A549 (cell line): ENCODE measurements around the gene DLG2. TPM values are rescaled to one million over a fixed set of nuclear protein-coding genes. Genes with fewer than 3 reads are reported as not detected.
"Not testable (repeated sequence)": the region's sequence is repeated elsewhere in the genome, so short reads cannot be mapped to it uniquely, and the experiment has no call there.

Experiments
- ATAC-seq, 2 experiments: fragments of 200-7000 bp in 1 of 2; fragments of >200 bp in 1 of 2; cut with Nextera tagmentation in 1 of 2; cut with Tn5 transposase in 1 of 2; 3 replicates each; pipeline versions ENCODE4 v1.8.0 to v1.9.1; 2018 to 2020; ENCODE audit warnings: mild to moderate bottlenecking in 1 of 2, moderate library complexity in 1 of 2
- CTCF ChIA-PET: fragments of 300-600 bp; sonication (Branson Sonifier 250); formaldehyde crosslinking; extraction: SDS; loops from one replicate; lab custom pipeline; 2021; ENCODE audit warnings: antibody characterized with exemption, inconsistent platforms; lab: Yijun Ruan, JAX
- POLR2A ChIA-PET: fragments of 350-600 bp; formaldehyde crosslinking; extraction: SDS; loops from one replicate; lab custom pipeline; 2021; ENCODE audit warnings: antibody characterized with exemption, inconsistent platforms; lab: Yijun Ruan, JAX
- DNase-seq, 2 experiments: peaks; one replicate each; pipeline versions ENCODE4 v3.0.0 to v3.0.0-alpha.2; 2011 to 2016; ENCODE audit warnings: low read depth in 1 of 2, low spot score in 1 of 2
- FAIRE-seq: peaks from 2 replicates; lab custom pipeline; 2011; peaks lifted over from hg19 to GRCh38; lab: Jason Lieb, UNC
- H3K27ac ChIP-seq, 2 experiments: fragments of >200 bp; sonication (Bioruptor Twin); formaldehyde crosslinking; 3 replicates each; pipeline ENCODE4 v1.5.1; 2016 to 2017
- H3K4me1 ChIP-seq: fragments of >200 bp; sonication (Bioruptor Twin); formaldehyde crosslinking; 3 replicates; pipeline ENCODE4 v1.6.1; 2016
- H3K4me2 ChIP-seq: fragments of >200 bp; sonication (Bioruptor Twin); formaldehyde crosslinking; 3 replicates; pipeline ENCODE4 v1.6.1; 2016
- H3K4me3 ChIP-seq: fragments of >200 bp; sonication (Bioruptor Twin); formaldehyde crosslinking; 3 replicates; pipeline ENCODE4 v1.5.1; 2016
- H3K9me3 ChIP-seq: fragments of >200 bp; sonication (Bioruptor Twin); formaldehyde crosslinking; 3 replicates; pipeline ENCODE4 v1.6.1; 2016
- BHLHE40 ChIP-seq: IDR thresholded peaks from 2 replicates; pipeline ENCODE4 v1.6.1; 2012; ENCODE audit warnings: low read depth, low read length, inconsistent platforms
- CHD4 ChIP-seq: fragments of 200-600 bp; sonication (generic); IDR thresholded peaks from 2 replicates; pipeline ENCODE4 v1.6.1; 2016; ENCODE audit warnings: antibody characterized with exemption, mild to moderate bottlenecking, borderline replicate concordance
- EHMT2 ChIP-seq: fragments of 200-600 bp; sonication (generic); IDR thresholded peaks from 2 replicates; pipeline ENCODE4 v1.6.1; 2016; ENCODE audit warnings: antibody characterized with exemption, low read depth, mild to moderate bottlenecking, moderate library complexity
- ESRRA ChIP-seq: fragments of 150-350 bp; IDR thresholded peaks from 2 replicates; pipeline ENCODE4 v1.6.1; 2014; ENCODE audit warnings: mild to moderate bottlenecking, low read length, borderline replicate concordance
- HDAC2 ChIP-seq: fragments of 200-600 bp; sonication (generic); IDR thresholded peaks from 2 replicates; pipeline ENCODE4 v1.6.1; 2016
- HEYL ChIP-seq: fragments of 250-450 bp; sonication (Bioruptor Pico); IDR thresholded peaks from 2 replicates; pipeline ENCODE4 v1.8.0; 2021; ENCODE audit warnings: mild to moderate bottlenecking, moderate library complexity
- HMGXB4 ChIP-seq: fragments of 250-450 bp; sonication (Bioruptor Pico); IDR thresholded peaks from 2 replicates; pipeline ENCODE4 v1.5.0; 2021; ENCODE audit warnings: mild to moderate bottlenecking, moderate library complexity, borderline replicate concordance
- HOXA7 ChIP-seq: fragments of 250-450 bp; sonication (Bioruptor Pico); IDR thresholded peaks from 2 replicates; pipeline ENCODE4 v1.5.0; 2020; ENCODE audit warnings: mild to moderate bottlenecking, moderate library complexity
- HOXB5 ChIP-seq: fragments of 250-450 bp; sonication (Bioruptor Pico); IDR thresholded peaks from 2 replicates; pipeline ENCODE4 v1.5.0; 2020; ENCODE audit warnings: mild to moderate bottlenecking, moderate library complexity
- JUNB ChIP-seq: fragments of >200 bp; sonication (Bioruptor Twin); formaldehyde crosslinking; IDR thresholded peaks from 2 replicates; pipeline ENCODE4 v1.6.1; 2016
- KDM1A ChIP-seq: fragments of 200-600 bp; sonication (generic); IDR thresholded peaks from 2 replicates; pipeline ENCODE4 v1.6.1; 2016; ENCODE audit warnings: low read depth, mild to moderate bottlenecking
- MAFK ChIP-seq: fragments of 450-650 bp; IDR thresholded peaks from 2 replicates; pipeline ENCODE4 v1.6.1; 2014; ENCODE audit not compliant: partially characterized antibody
- NR3C1 ChIP-seq: fragments of >200 bp; sonication (Bioruptor Twin); formaldehyde crosslinking; IDR thresholded peaks from 3 replicates; pipeline ENCODE4 v1.6.1; 2017
- POLR2A ChIP-seq: IDR thresholded peaks from 2 replicates; pipeline ENCODE4 v1.6.1; 2012; ENCODE audit warnings: mild to moderate bottlenecking, low read length
- TFCP2L1 ChIP-seq: fragments of 250-450 bp; sonication (Bioruptor Pico); IDR thresholded peaks from 2 replicates; pipeline ENCODE4 v1.5.0; 2021; ENCODE audit warnings: mild to moderate bottlenecking
- USF2 ChIP-seq: fragments of 450-650 bp; IDR thresholded peaks from 2 replicates; pipeline ENCODE4 v1.6.1; 2014; ENCODE audit warnings: antibody characterized with exemption
- ZFP36 ChIP-seq: fragments of 450-650 bp; IDR thresholded peaks from 2 replicates; pipeline ENCODE4 v1.6.1; 2014; ENCODE audit warnings: borderline replicate concordance; ENCODE audit not compliant: partially characterized antibody
- WGBS: methylation state at CpG from one replicate; pipeline ENCODE4 v1.1.6; 2017; ENCODE audit errors: missing lambda C conversion rate; 5-methylcytosine and 5-hydroxymethylcytosine counted together
- polyA plus RNA-seq, 4 experiments: library from polyadenylated mRNA; depleted of rRNA in 3 of 4; stranded (reverse); fragments of >200 nt; fragmentation: RNase III in 1 of 4; extraction: RNeasy Plus Mini Kit Qiagen cat#74134 plus additional on column Dnase treatment in 1 of 4; gene quantifications; 2 replicates in 3 of 4; 3 replicates in 1 of 4; pipeline ENCODE4 v1.2.3, GENCODE V29; 2011 to 2017
- TF ChIP-seq, protein P1 (sequence below): IDR thresholded peaks from 2 replicates; pipeline ENCODE4 v1.6.1; 2012
- TF ChIP-seq, protein P2 (sequence below): fragments of >200 bp; sonication (Bioruptor Twin); formaldehyde crosslinking; IDR thresholded peaks from 3 replicates; pipeline ENCODE4 v1.5.1; 2016
- TF ChIP-seq, protein P3 (sequence below): fragments of 250-450 bp; sonication (Bioruptor Pico); IDR thresholded peaks from 2 replicates; pipeline ENCODE4 v1.5.0; 2020; ENCODE audit warnings: low read depth, mild to moderate bottlenecking, moderate library complexity

DLG2 gene
- polyA plus RNA-seq, 2 of the 4 experiments (the other 2 are of a cell fraction), result 0.26 to 0.79 TPM

- FAIRE-seq, result no peak
- DNase-seq, result no peak
These were observed 45.2 kb upstream of the DLG2 start for GRCh38 chr11:85672105-85672902.

DNA sequence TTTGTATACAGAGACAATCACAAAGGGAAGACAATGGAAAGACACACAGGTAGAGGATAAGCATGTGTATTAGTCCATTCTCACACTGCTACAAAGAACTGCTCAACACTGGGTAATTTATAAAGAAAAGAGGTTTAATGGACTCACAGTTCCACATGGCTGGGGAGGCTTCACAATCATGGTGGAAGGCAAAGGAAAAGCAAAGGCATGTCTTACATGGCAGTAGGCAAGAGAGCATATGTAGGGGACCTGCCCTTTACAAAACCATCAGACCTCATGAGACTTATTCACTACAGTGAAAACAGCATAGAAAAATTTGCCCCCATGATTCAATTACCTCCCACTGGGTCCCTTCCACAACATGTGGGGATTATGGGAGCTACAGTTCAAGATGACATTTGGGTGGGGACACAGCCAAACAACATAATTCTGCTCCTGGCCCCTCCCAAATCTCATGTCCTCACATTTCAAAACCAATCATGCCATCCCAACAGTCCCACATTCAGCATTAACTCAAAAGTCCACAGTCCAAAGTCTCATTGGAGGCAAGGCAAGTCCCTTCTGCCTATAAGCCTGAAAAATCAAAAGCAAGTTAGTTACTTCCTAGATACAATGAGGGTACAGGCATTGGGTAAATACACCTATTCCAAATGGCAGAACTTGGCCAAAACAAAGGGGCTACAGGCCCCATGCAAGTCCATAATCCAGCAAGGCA, 44.0 kb upstream of the DLG2 start:
- DNase-seq, H3K4me2 ChIP-seq, ATAC-seq, H3K9me3 ChIP-seq, H3K27ac ChIP-seq, CTCF ChIA-PET, FAIRE-seq, H3K4me3 ChIP-seq, POLR2A ChIA-PET, H3K4me1 ChIP-seq: not testable (repeated sequence)

More at GRCh38 chr11:85672105-85672902, 45.2 kb upstream of the DLG2 start:
- POLR2A ChIA-PET, result no interaction called here
- Histone ChIP-seq H3K4me2 (no peak overlapping the region), H3K4me3 (no peak overlapping the region), H3K4me1 (no peaks in the 10 kb centered on the region), H3K9me3 (no peaks in the 10 kb centered on the region), H3K27ac (no peak overlapping the region)
- CTCF ChIA-PET, result no interaction called here
- TF ChIP-seq JUNB, result no peak
- no peak for TF ChIP-seq ZFP36
- no peak for TF ChIP-seq EHMT2
- no peak for ATAC-seq
- WGBS, result 58% methylated on average over 7 of the region's 8 CpGs

- Histone ChIP-seq H3K9me3 (no peaks in the 10 kb centered on the region), H3K27ac (no peak overlapping the region), H3K4me2 (no peak overlapping the region), H3K4me3 (no peak overlapping the region), H3K4me1 (peaks cover 6% of the 10 kb centered on the region)
- POLR2A ChIA-PET, result no interaction called here
- DNase-seq (no peak), ATAC-seq (no peak), FAIRE-seq (no peak)
- CTCF ChIA-PET, result interaction anchor here (1.0 to 1.6 kb wide), 3 partner anchors 11 to 187 kb away, joined by 3 to 4 read pairs (median 3); partner anchors contain the start of gene CCDC83
- 90% methylated on average over 1 of the region's 1 CpG for WGBS
- TF ChIP-seq HMGXB4 (CRISPR knock-in tag) (no peak), MAFK (peak; percentile 70)
- TF ChIP-seq, all 56 proteins: peak for 1
These were observed 41.0 kb upstream of the DLG2 start for GRCh38 chr11:85668157-85668556.

DNA sequence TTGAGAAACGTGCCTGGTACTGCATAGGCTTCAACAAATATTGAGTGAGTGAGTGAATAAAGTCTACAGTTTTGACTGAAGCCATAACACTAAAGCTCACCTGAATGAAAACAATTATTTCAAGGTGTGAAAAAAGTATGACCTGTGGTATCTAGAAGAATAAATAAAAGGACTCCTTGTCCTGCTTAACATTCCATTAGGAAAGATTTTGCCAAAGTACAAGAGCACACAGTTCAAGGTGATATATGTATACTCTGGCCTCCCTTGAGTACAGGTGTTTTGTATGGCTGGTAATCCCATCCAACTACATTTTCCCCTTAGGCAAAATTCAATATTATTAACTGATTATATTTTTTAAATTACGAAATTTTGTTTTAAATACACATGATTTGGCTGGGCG, 39.5 kb upstream of the DLG2 start:
- Histone ChIP-seq H3K4me1 (peaks cover 9% of the 10 kb centered on the region), H3K4me3 (no peak overlapping the region), H3K27ac (no peak overlapping the region), H3K9me3 (no peaks in the 10 kb centered on the region), H3K4me2 (no peak overlapping the region)
- WGBS, result 83% methylated on average over 3 of the region's 3 CpGs
- ChIA-PET CTCF (no interaction called here), POLR2A (no interaction called here)
- DNase-seq (no peak), ATAC-seq (no peak), FAIRE-seq (no peak)
- TF ChIP-seq, protein P1, sequence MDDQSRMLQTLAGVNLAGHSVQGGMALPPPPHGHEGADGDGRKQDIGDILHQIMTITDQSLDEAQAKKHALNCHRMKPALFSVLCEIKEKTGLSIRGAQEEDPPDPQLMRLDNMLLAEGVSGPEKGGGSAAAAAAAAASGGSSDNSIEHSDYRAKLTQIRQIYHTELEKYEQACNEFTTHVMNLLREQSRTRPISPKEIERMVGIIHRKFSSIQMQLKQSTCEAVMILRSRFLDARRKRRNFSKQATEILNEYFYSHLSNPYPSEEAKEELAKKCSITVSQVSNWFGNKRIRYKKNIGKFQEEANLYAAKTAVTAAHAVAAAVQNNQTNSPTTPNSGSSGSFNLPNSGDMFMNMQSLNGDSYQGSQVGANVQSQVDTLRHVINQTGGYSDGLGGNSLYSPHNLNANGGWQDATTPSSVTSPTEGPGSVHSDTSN, result no peak
- TF ChIP-seq ESRRA, result no peak
- TF ChIP-seq, protein P2, sequence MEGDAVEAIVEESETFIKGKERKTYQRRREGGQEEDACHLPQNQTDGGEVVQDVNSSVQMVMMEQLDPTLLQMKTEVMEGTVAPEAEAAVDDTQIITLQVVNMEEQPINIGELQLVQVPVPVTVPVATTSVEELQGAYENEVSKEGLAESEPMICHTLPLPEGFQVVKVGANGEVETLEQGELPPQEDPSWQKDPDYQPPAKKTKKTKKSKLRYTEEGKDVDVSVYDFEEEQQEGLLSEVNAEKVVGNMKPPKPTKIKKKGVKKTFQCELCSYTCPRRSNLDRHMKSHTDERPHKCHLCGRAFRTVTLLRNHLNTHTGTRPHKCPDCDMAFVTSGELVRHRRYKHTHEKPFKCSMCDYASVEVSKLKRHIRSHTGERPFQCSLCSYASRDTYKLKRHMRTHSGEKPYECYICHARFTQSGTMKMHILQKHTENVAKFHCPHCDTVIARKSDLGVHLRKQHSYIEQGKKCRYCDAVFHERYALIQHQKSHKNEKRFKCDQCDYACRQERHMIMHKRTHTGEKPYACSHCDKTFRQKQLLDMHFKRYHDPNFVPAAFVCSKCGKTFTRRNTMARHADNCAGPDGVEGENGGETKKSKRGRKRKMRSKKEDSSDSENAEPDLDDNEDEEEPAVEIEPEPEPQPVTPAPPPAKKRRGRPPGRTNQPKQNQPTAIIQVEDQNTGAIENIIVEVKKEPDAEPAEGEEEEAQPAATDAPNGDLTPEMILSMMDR, result no peak
- no peak for TF ChIP-seq HDAC2
- TF ChIP-seq HOXA7 (CRISPR knock-in tag), result no peak
- no peak for TF ChIP-seq EHMT2
- TF ChIP-seq CHD4, result no peak
- no peak for TF ChIP-seq HMGXB4 (CRISPR knock-in tag)
- TF ChIP-seq HOXB5 (CRISPR knock-in tag), result no peak
- TF ChIP-seq, protein P3, sequence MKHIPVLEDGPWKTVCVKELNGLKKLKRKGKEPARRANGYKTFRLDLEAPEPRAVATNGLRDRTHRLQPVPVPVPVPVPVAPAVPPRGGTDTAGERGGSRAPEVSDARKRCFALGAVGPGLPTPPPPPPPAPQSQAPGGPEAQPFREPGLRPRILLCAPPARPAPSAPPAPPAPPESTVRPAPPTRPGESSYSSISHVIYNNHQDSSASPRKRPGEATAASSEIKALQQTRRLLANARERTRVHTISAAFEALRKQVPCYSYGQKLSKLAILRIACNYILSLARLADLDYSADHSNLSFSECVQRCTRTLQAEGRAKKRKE (CRISPR knock-in tag), result no peak
- TF ChIP-seq POLR2A, result no peak
- TF ChIP-seq NR3C1, result no peak
- TF ChIP-seq TFCP2L1, result no peak
- no peak for TF ChIP-seq KDM1A
- TF ChIP-seq USF2, result no peak
- no peak for TF ChIP-seq HEYL
- no peak for TF ChIP-seq BHLHE40
